ENCODE results near the gene CCDC51. TPM values are rescaled to one million over a fixed set of nuclear protein-coding genes. Genes with fewer than 3 reads are reported as not detected.

Gene CCDC51
- total and polyA plus RNA-seq, 2 of the 13 experiments (the other 11 are each of a cell fraction or from before 2014, with no cell fraction given), result 18.1 to 29.4 TPM

DNA sequence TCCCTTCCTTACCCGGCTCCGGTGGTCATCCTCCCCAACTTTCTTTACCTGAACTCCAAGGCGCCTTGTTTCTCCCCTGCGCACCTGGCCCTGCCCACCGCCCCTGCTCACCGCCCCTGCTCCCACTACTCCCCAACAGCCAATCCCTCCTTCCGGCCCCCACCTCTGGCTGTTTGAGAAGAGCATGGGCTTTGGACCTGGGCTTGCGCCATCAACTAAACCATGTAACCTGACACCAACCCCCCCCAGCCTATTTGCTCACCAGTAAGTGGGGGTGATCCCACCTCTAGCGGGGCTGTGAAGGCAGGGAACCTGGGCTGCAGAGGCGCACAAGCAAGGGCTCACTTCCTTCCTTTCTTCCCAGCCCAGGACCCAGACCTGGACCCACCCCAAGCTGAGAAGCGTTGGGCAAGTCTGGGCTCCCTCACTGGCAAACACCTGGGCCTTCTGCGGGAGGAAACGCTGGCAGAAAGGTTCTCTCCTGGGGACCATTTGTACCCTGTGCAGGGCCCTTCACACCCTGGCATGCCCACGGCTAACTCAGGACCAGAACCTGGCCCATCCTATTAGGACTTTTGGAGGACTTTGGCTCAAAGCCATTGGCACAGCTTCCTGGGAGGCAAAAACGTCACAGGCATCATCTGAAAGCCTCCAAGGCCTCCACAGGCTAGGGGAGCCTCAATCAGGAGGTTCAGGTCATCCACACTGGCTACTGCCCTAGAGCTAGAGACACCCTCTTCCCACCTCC lies 9.8 kb downstream of the CCDC51 start, which contains the start of gene PLXNB1 (continued):
- TF ChIP-seq ZNF496 (CRISPR knock-in tag; IDR thresholded peaks at IDR 0.05; ENCODE audit: insufficient replicate concordance) (no peak), ZKSCAN1 (IDR thresholded peaks at IDR 0.05; ENCODE audit: low read length) (no peak), ZNF569 (CRISPR knock-in tag; IDR thresholded peaks at IDR 0.05; ENCODE audit: borderline replicate concordance) (peak; percentile 60; the same call in 1 of the 2 replicates), NFKB2 (CRISPR knock-in tag; IDR thresholded peaks at IDR 0.05; ENCODE audit: borderline replicate concordance) (peak; percentile 78), MEF2D (CRISPR knock-in tag; IDR thresholded peaks at IDR 0.05) (peak; percentile 95), NFIC (IDR thresholded peaks at IDR 0.05; ENCODE audit: low read length) (no peak), ZFP36 (IDR thresholded peaks at IDR 0.05; ENCODE audit: borderline replicate concordance, low read depth, low read length, partially characterized antibody) (no peak), ZNF737 (CRISPR knock-in tag; IDR thresholded peaks at IDR 0.05; ENCODE audit: borderline replicate concordance) (no peak), ZNF326 (CRISPR knock-in tag; IDR thresholded peaks at IDR 0.05; ENCODE audit: borderline replicate concordance) (no peak), ZNF451 (CRISPR knock-in tag; IDR thresholded peaks at IDR 0.05) (peak; percentile 79; the same call in 1 of the 2 replicates), ZNF136 (CRISPR knock-in tag; IDR thresholded peaks at IDR 0.05; ENCODE audit: low read depth) (peak; percentile 54; the same call in 1 of the 2 replicates), TSC22D2 (CRISPR knock-in tag; IDR thresholded peaks at IDR 0.05; ENCODE audit: borderline replicate concordance) (peak; percentile 77; the same call in 1 of the 2 replicates), GTF3A (CRISPR knock-in tag; conservative IDR thresholded peaks at IDR 0.05) (0 out of 2 replicates have a peak, but pooled peaks have one; percentile 41), KDM1A (CRISPR knock-in tag; IDR thresholded peaks at IDR 0.05) (no peak)
- TF ChIP-seq, protein P1, sequence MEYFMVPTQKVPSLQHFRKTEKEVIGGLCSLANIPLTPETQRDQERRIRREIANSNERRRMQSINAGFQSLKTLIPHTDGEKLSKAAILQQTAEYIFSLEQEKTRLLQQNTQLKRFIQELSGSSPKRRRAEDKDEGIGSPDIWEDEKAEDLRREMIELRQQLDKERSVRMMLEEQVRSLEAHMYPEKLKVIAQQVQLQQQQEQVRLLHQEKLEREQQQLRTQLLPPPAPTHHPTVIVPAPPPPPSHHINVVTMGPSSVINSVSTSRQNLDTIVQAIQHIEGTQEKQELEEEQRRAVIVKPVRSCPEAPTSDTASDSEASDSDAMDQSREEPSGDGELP (IDR thresholded peaks at IDR 0.05; ENCODE audit: borderline replicate concordance, low read depth), result peak; percentile 78; the same call in 1 of the 2 replicates
- TF ChIP-seq, protein P2, sequence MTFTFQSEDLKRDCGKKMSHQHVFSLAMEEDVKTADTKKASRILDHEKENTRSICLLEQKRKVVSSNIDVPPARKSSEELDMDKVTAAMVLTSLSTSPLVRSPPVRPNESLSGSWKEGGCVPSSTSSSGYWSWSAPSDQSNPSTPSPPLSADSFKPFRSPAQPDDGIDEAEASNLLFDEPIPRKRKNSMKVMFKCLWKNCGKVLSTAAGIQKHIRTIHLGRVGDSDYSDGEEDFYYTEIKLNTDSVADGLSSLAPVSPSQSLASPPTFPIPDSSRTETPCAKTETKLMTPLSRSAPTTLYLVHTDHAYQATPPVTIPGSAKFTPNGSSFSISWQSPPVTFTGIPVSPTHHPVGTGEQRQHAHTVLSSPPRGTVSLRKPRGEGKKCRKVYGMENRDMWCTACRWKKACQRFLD (CRISPR knock-in tag; IDR thresholded peaks at IDR 0.05; ENCODE audit: borderline replicate concordance), result no peak
- TF ChIP-seq, protein P3, sequence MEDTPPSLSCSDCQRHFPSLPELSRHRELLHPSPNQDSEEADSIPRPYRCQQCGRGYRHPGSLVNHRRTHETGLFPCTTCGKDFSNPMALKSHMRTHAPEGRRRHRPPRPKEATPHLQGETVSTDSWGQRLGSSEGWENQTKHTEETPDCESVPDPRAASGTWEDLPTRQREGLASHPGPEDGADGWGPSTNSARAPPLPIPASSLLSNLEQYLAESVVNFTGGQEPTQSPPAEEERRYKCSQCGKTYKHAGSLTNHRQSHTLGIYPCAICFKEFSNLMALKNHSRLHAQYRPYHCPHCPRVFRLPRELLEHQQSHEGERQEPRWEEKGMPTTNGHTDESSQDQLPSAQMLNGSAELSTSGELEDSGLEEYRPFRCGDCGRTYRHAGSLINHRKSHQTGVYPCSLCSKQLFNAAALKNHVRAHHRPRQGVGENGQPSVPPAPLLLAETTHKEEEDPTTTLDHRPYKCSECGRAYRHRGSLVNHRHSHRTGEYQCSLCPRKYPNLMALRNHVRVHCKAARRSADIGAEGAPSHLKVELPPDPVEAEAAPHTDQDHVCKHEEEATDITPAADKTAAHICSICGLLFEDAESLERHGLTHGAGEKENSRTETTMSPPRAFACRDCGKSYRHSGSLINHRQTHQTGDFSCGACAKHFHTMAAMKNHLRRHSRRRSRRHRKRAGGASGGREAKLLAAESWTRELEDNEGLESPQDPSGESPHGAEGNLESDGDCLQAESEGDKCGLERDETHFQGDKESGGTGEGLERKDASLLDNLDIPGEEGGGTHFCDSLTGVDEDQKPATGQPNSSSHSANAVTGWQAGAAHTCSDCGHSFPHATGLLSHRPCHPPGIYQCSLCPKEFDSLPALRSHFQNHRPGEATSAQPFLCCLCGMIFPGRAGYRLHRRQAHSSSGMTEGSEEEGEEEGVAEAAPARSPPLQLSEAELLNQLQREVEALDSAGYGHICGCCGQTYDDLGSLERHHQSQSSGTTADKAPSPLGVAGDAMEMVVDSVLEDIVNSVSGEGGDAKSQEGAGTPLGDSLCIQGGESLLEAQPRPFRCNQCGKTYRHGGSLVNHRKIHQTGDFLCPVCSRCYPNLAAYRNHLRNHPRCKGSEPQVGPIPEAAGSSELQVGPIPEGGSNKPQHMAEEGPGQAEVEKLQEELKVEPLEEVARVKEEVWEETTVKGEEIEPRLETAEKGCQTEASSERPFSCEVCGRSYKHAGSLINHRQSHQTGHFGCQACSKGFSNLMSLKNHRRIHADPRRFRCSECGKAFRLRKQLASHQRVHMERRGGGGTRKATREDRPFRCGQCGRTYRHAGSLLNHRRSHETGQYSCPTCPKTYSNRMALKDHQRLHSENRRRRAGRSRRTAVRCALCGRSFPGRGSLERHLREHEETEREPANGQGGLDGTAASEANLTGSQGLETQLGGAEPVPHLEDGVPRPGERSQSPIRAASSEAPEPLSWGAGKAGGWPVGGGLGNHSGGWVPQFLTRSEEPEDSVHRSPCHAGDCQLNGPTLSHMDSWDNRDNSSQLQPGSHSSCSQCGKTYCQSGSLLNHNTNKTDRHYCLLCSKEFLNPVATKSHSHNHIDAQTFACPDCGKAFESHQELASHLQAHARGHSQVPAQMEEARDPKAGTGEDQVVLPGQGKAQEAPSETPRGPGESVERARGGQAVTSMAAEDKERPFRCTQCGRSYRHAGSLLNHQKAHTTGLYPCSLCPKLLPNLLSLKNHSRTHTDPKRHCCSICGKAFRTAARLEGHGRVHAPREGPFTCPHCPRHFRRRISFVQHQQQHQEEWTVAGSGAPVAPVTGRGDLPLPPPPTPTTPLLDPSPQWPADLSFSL (CRISPR knock-in tag; IDR thresholded peaks at IDR 0.05), result no peak; the same call in 1 of the 2 replicates
- TF ChIP-seq, protein P4, sequence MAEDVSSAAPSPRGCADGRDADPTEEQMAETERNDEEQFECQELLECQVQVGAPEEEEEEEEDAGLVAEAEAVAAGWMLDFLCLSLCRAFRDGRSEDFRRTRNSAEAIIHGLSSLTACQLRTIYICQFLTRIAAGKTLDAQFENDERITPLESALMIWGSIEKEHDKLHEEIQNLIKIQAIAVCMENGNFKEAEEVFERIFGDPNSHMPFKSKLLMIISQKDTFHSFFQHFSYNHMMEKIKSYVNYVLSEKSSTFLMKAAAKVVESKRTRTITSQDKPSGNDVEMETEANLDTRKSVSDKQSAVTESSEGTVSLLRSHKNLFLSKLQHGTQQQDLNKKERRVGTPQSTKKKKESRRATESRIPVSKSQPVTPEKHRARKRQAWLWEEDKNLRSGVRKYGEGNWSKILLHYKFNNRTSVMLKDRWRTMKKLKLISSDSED (CRISPR knock-in tag; IDR thresholded peaks at IDR 0.05), result no peak

Data from HepG2 (cell line).